ENCODE measurements around the gene GNB1L. TPM values are rescaled to one million over a fixed set of nuclear protein-coding genes. Genes with fewer than 3 reads are reported as not detected.

The GNB1L gene
- total RNA-seq, 1 donor from 2014 or later: 3.0 TPM

- H3K4me3 Mint-ChIP-seq: no peak overlapping the region
- peaks cover 11% of the 10 kb centered on the region for H3K4me1 Mint-ChIP-seq
- H2AFZ ChIP-seq (replicated peaks): no peak overlapping the region
- no peak overlapping the region for H3K27ac ChIP-seq
- no peaks in the 10 kb centered on the region for H3K4me1 ChIP-seq
- peaks cover 2% of the 10 kb centered on the region for H3K9me3 Mint-ChIP-seq
- H3K4me3 ChIP-seq: no peak overlapping the region
- H3K27me3 Mint-ChIP-seq (ENCODE audit: insufficient read depth, low read depth): peaks cover 5% of the 10 kb centered on the region
- H3K9me3 ChIP-seq (ENCODE audit: low read depth): no peaks in the 10 kb centered on the region
- H4K20me1 ChIP-seq (ENCODE audit: low read depth): peaks cover 4% of the 10 kb centered on the region
- no peak overlapping the region for H3K27ac Mint-ChIP-seq
- no peak overlapping the region for H3K9ac ChIP-seq
- no peaks in the 10 kb centered on the region for H3K79me2 ChIP-seq (ENCODE audit: low read depth)
- H3K36me3 Mint-ChIP-seq: peaks cover 11% of the 10 kb centered on the region
- no peaks in the 10 kb centered on the region for H3K36me3 ChIP-seq
- no peaks in the 10 kb centered on the region for H3K27me3 ChIP-seq
- TF ChIP-seq EZH2 (IDR thresholded peaks at IDR 0.05) (no peak), CTCF (IDR thresholded peaks at IDR 0.05) (no peak), EZH2phosphoT487 (IDR thresholded peaks at IDR 0.05) (no peak)
- H3F3A ChIP-seq (ENCODE audit: low read depth): no peaks in the 10 kb centered on the region
- no peak for DNase-seq (ENCODE audit: low spot score)
- no peak overlapping the region for H3K4me2 ChIP-seq
Measured at GRCh38 chr22:19798003-19798665, 56.5 kb downstream of the GNB1L start.

- peaks cover 4% of the 10 kb centered on the region for H4K20me1 ChIP-seq (ENCODE audit: low read depth)
- no peak overlapping the region for H3K4me2 ChIP-seq
- TF ChIP-seq EZH2phosphoT487 (IDR thresholded peaks at IDR 0.05) (no peak), EZH2 (IDR thresholded peaks at IDR 0.05) (no peak), CTCF (IDR thresholded peaks at IDR 0.05) (no peak)
- no peak for DNase-seq (ENCODE audit: low spot score)
- Mint-ChIP-seq H3K9me3 (peaks cover 2% of the 10 kb centered on the region), H3K27me3 (ENCODE audit: insufficient read depth, low read depth) (peaks cover under 1% of the 10 kb centered on the region), H3K4me3 (no peak overlapping the region), H3K36me3 (peaks cover 11% of the 10 kb centered on the region), H3K27ac (no peak overlapping the region), H3K4me1 (peaks cover 8% of the 10 kb centered on the region)
- H3K4me3 ChIP-seq: no peak overlapping the region
- no peaks in the 10 kb centered on the region for H3K4me1 ChIP-seq
- no peaks in the 10 kb centered on the region for H3K79me2 ChIP-seq (ENCODE audit: low read depth)
- H2AFZ ChIP-seq (replicated peaks): no peak overlapping the region
- no peak overlapping the region for H3K9ac ChIP-seq
- H3K9me3 ChIP-seq (ENCODE audit: low read depth): no peaks in the 10 kb centered on the region
- H3K27me3 ChIP-seq: no peaks in the 10 kb centered on the region
- no peaks in the 10 kb centered on the region for H3F3A ChIP-seq (ENCODE audit: low read depth)
- H3K27ac ChIP-seq: no peak overlapping the region
- no peaks in the 10 kb centered on the region for H3K36me3 ChIP-seq
Measured at GRCh38 chr22:19797086-19798002, 57.3 kb downstream of the GNB1L start.

- no peaks in the 10 kb centered on the region for H3K9me3 ChIP-seq (ENCODE audit: low read depth)
Measured at GRCh38 chr22:19796160-19796559, 58.5 kb downstream of the GNB1L start.

More at GRCh38 chr22:19796160-19796559, 58.5 kb downstream of the GNB1L start:
- Mint-ChIP-seq H3K4me3 (no peak overlapping the region), H3K4me1 (peaks cover 8% of the 10 kb centered on the region), H3K27ac (no peak overlapping the region), H3K9me3 (peaks cover 11% of the 10 kb centered on the region), H3K36me3 (peaks cover 18% of the 10 kb centered on the region), H3K27me3 (ENCODE audit: insufficient read depth, low read depth) (peaks cover 2% of the 10 kb centered on the region)
- Histone ChIP-seq H3F3A (ENCODE audit: low read depth) (no peaks in the 10 kb centered on the region), H3K4me3 (no peak overlapping the region), H3K79me2 (ENCODE audit: low read depth) (no peaks in the 10 kb centered on the region), H4K20me1 (ENCODE audit: low read depth) (peaks cover 4% of the 10 kb centered on the region), H3K27me3 (no peaks in the 10 kb centered on the region), H3K9ac (no peak overlapping the region), H3K27ac (no peak overlapping the region), H2AFZ (replicated peaks) (no peak overlapping the region), H3K4me1 (no peaks in the 10 kb centered on the region), H3K4me2 (no peak overlapping the region), H3K36me3 (no peaks in the 10 kb centered on the region)
- DNase-seq (ENCODE audit: low spot score): no peak
- TF ChIP-seq EZH2 (IDR thresholded peaks at IDR 0.05) (no peak), EZH2phosphoT487 (IDR thresholded peaks at IDR 0.05) (no peak), CTCF (IDR thresholded peaks at IDR 0.05) (no peak)

Data from neural progenitor cell (in vitro differentiated cells).